Measurements from ENCODE around the gene DDX6.
"Not testable (repeated sequence)": the region's sequence is repeated elsewhere in the genome, so short reads cannot be mapped to it uniquely, and the experiment has no call there.

- not testable (repeated sequence) for TF ChIP-seq CTCF, POLR2A (IDR thresholded peaks at IDR 0.05)
Observed at GRCh38 chr11:118714416-118714815, 76.5 kb downstream of the DDX6 start.

Data from uterus (tissue), 2 donors.